Neural progenitor cell (in vitro differentiated cells): ENCODE results near the gene REX1BD. TPM values are rescaled to one million over a fixed set of nuclear protein-coding genes. Genes with fewer than 3 reads are reported as not detected.

Experiments used
- DNase-seq: peaks from one replicate; pipeline ENCODE4 v3.0.0-alpha.2; 2016; ENCODE audit warnings: low spot score
- H2AFZ ChIP-seq: fragments of 200-600 bp; sonication (generic); replicated peaks from 2 replicates; pipeline ENCODE4 v1.6.1; 2016; ENCODE audit warnings: antibody characterized with exemption
- H3F3A ChIP-seq: fragments of 200-600 bp; sonication (generic); 2 replicates; pipeline ENCODE4 v1.6.1; 2016; ENCODE audit warnings: antibody characterized with exemption, low read depth
- H3K27ac ChIP-seq: fragments of 200-600 bp; sonication (generic); 2 replicates; pipeline ENCODE4 v1.5.1; 2016; ENCODE audit warnings: mild to moderate bottlenecking
- H3K27me3 ChIP-seq: fragments of 200-600 bp; sonication (generic); 2 replicates; pipeline ENCODE4 v1.6.1; 2016; ENCODE audit warnings: mild to moderate bottlenecking, moderate library complexity
- H3K36me3 ChIP-seq: fragments of 200-600 bp; sonication (generic); 2 replicates; pipeline ENCODE4 v1.5.1; 2016
- H3K4me1 ChIP-seq: fragments of 200-600 bp; sonication (generic); 2 replicates; pipeline ENCODE4 v1.6.1; 2016; ENCODE audit warnings: mixed run types
- H3K4me2 ChIP-seq: fragments of 200-600 bp; sonication (generic); 2 replicates; pipeline ENCODE4 v1.6.1; 2016
- H3K4me3 ChIP-seq: fragments of 200-600 bp; sonication (generic); 2 replicates; pipeline ENCODE4 v1.5.1; 2016
- H3K79me2 ChIP-seq: fragments of 200-600 bp; sonication (generic); 2 replicates; pipeline ENCODE4 v1.6.1; 2016; ENCODE audit warnings: low read depth
- H3K9ac ChIP-seq: fragments of 200-600 bp; sonication (generic); 2 replicates; pipeline ENCODE4 v1.6.1; 2016
- H3K9me3 ChIP-seq: fragments of 200-600 bp; sonication (generic); 2 replicates; pipeline ENCODE4 v1.5.1; 2016; ENCODE audit warnings: low read depth
- H4K20me1 ChIP-seq: fragments of 200-600 bp; sonication (generic); 2 replicates; pipeline ENCODE4 v1.6.1; 2016; ENCODE audit warnings: low read depth
- H3K27ac Mint-ChIP-seq: 3 replicates; pipeline ENCODE4 v1.8.0; 2021; ENCODE audit warnings: mixed read lengths
- H3K27me3 Mint-ChIP-seq: 2 replicates; pipeline ENCODE4 v1.8.0; 2022; ENCODE audit warnings: low read depth, mild to moderate bottlenecking, inconsistent platforms, moderate library complexity, mixed read lengths; ENCODE audit not compliant: insufficient read depth
- H3K36me3 Mint-ChIP-seq: 3 replicates; pipeline ENCODE4 v1.8.0; 2021; ENCODE audit warnings: mixed read lengths
- H3K4me1 Mint-ChIP-seq: 3 replicates; pipeline ENCODE4 v1.8.0; 2021; ENCODE audit warnings: mixed read lengths
- H3K4me3 Mint-ChIP-seq: 3 replicates; pipeline ENCODE4 v1.8.0; 2021; ENCODE audit warnings: mild to moderate bottlenecking, moderate library complexity, mixed read lengths
- H3K9me3 Mint-ChIP-seq: 3 replicates; pipeline ENCODE4 v1.8.0; 2020; ENCODE audit warnings: mixed read lengths
- CTCF ChIP-seq: fragments of 200-600 bp; sonication (generic); IDR thresholded peaks from 2 replicates; pipeline ENCODE4 v1.5.1; 2017; ENCODE audit warnings: antibody characterized with exemption, mild to moderate bottlenecking
- EZH2 ChIP-seq: fragments of 200-600 bp; sonication (generic); IDR thresholded peaks from 2 replicates; pipeline ENCODE4 v1.6.1; 2017; ENCODE audit warnings: antibody characterized with exemption, mild to moderate bottlenecking, moderate library complexity
- EZH2phosphoT487 ChIP-seq: fragments of 200-600 bp; sonication (generic); IDR thresholded peaks from 2 replicates; pipeline ENCODE4 v1.6.1; 2017; ENCODE audit warnings: antibody characterized with exemption
- total RNA-seq: library from RNA; depleted of rRNA; stranded (reverse); fragments of >200 nt; gene quantifications from 2 replicates; pipeline ENCODE4 v1.2.3, GENCODE V29; 2015; ENCODE audit warnings: low replicate concordance

Gene REX1BD
- total RNA-seq, 1 donor from 2014 or later, result 41.7 TPM

GRCh38 chr19:18587561-18587960 lies 1.0 kb upstream of the REX1BD start:
- Histone ChIP-seq H3K4me3 (no peak overlapping the region), H3K36me3 (no peaks in the 10 kb centered on the region), H3K4me2 (no peak overlapping the region), H3K27me3 (no peaks in the 10 kb centered on the region), H4K20me1 (peaks cover 7% of the 10 kb centered on the region), H3K4me1 (no peaks in the 10 kb centered on the region), H2AFZ (no peak overlapping the region), H3K79me2 (no peaks in the 10 kb centered on the region), H3K27ac (no peak overlapping the region), H3F3A (peaks cover 39% of the 10 kb centered on the region), H3K9me3 (no peaks in the 10 kb centered on the region), H3K9ac (no peak overlapping the region)
- Mint-ChIP-seq H3K4me3 (peak overlapping the region; percentile 88), H3K27me3 (peaks cover 23% of the 10 kb centered on the region), H3K27ac (peak overlapping the region; percentile 17), H3K9me3 (peaks cover 3% of the 10 kb centered on the region), H3K4me1 (peaks cover 20% of the 10 kb centered on the region), H3K36me3 (peaks cover 2% of the 10 kb centered on the region)
- DNase-seq, result no peak
- TF ChIP-seq CTCF, result no peak
- no peak for TF ChIP-seq EZH2phosphoT487
- TF ChIP-seq EZH2, result no peak

- Histone ChIP-seq H3K27me3 (no peaks in the 10 kb centered on the region), H3K4me2 (peak overlapping the region; percentile 87), H4K20me1 (peaks cover 7% of the 10 kb centered on the region), H3K4me1 (no peaks in the 10 kb centered on the region), H3K79me2 (no peaks in the 10 kb centered on the region), H3K9me3 (no peaks in the 10 kb centered on the region), H3F3A (peaks cover 42% of the 10 kb centered on the region), H2AFZ (peak overlapping the region; percentile 61), H3K36me3 (no peaks in the 10 kb centered on the region), H3K4me3 (peak overlapping the region; percentile 87), H3K27ac (no peak overlapping the region), H3K9ac (no peak overlapping the region)
- Mint-ChIP-seq H3K9me3 (peaks cover 3% of the 10 kb centered on the region), H3K4me3 (peak overlapping the region; percentile 88), H3K27ac (peak overlapping the region; percentile 70), H3K36me3 (peaks cover 2% of the 10 kb centered on the region), H3K27me3 (peaks cover 23% of the 10 kb centered on the region), H3K4me1 (peaks cover 20% of the 10 kb centered on the region)
- TF ChIP-seq EZH2phosphoT487 (no peak), CTCF (no peak), EZH2 (no peak)
- no peak for DNase-seq
Measured at GRCh38 chr19:18587962-18588610, 512 bp upstream of the REX1BD start.

GRCh38 chr19:18589380-18590272 lies 1.0 kb downstream of the REX1BD start:
- H3K9me3 ChIP-seq, result no peaks in the 10 kb centered on the region
- H4K20me1 ChIP-seq, result peaks cover 7% of the 10 kb centered on the region
- H2AFZ ChIP-seq, result no peak overlapping the region
- peak overlapping the region; percentile 66 for H3K27ac ChIP-seq
- H3F3A ChIP-seq, result peaks cover 51% of the 10 kb centered on the region
- H3K36me3 ChIP-seq, result no peaks in the 10 kb centered on the region
- H3K36me3 Mint-ChIP-seq, result peaks cover 2% of the 10 kb centered on the region
- peak overlapping the region; percentile 87 for H3K4me2 ChIP-seq
- H3K9me3 Mint-ChIP-seq, result peaks cover 3% of the 10 kb centered on the region
- H3K27me3 ChIP-seq, result peaks cover 10% of the 10 kb centered on the region
- H3K4me1 ChIP-seq, result peaks cover 10% of the 10 kb centered on the region
- H3K79me2 ChIP-seq, result no peaks in the 10 kb centered on the region
- H3K4me3 Mint-ChIP-seq, result peak overlapping the region; percentile 88
- H3K9ac ChIP-seq, result peak overlapping the region; percentile 51
- H3K27me3 Mint-ChIP-seq, result peaks cover 21% of the 10 kb centered on the region
- H3K4me1 Mint-ChIP-seq, result peaks cover 25% of the 10 kb centered on the region
- H3K27ac Mint-ChIP-seq, result peak overlapping the region; percentile 46
- H3K4me3 ChIP-seq, result peak overlapping the region; percentile 87
- TF ChIP-seq EZH2, result no peak
- TF ChIP-seq CTCF, result peak; percentile 21
- peak; percentile 90 for DNase-seq
